GM04503 (cell line): Measurements from ENCODE around the gene DAP.

ENCODE experiments used
- DNase-seq: peaks from one replicate; pipeline ENCODE4 v3.0.0-alpha.2; 2012; ENCODE audit warnings: low read depth

Gene DAP

GRCh38 chr5:10760921-10761184, 181 bp downstream of the DAP start:
- DNase-seq: no peak

GRCh38 chr5:10760096-10760920, 726 bp downstream of the DAP start:
- DNase-seq: no peak

- no peak for DNase-seq
These were observed 1.9 kb downstream of the DAP start for GRCh38 chr5:10759111-10759510.

DNA sequence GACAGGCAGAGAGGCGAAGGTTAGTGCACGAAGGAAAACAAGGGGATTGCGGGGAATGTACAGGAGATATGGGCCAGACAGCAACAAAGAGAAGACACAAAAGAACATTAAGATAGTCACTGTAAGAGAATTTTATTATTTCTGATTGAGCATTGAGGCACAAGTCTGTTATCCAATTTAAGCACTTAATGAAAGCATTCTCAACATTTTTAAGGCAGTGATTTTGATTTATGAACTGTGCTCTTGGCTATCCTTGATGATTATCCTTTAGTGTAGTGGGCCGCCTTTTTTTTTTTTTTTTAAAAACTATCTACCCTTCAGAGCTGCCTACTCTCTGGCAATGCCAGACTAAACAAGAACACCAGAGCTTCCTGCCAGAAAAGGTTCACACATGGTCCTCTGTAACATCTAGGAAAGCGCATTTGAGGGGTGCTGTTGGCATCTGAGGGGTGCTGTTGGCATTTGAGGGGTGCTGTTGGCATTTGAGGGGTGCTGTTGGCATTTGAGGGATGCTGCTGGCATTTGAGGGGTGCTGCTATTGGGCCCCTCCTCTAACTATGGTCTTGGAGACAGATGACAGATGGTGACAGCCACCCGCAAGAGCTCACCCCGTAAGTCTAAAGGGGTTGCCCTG, 3.0 kb downstream of the DAP start:
- no peak for DNase-seq

- no peak for DNase-seq
These were observed 4.0 kb downstream of the DAP start for GRCh38 chr5:10757043-10757442.

- peak; percentile 65 for DNase-seq
These were observed 4.5 kb downstream of the DAP start for GRCh38 chr5:10756549-10756948.

GRCh38 chr5:10753178-10753577, 7.9 kb downstream of the DAP start:
- no peak for DNase-seq

DNA sequence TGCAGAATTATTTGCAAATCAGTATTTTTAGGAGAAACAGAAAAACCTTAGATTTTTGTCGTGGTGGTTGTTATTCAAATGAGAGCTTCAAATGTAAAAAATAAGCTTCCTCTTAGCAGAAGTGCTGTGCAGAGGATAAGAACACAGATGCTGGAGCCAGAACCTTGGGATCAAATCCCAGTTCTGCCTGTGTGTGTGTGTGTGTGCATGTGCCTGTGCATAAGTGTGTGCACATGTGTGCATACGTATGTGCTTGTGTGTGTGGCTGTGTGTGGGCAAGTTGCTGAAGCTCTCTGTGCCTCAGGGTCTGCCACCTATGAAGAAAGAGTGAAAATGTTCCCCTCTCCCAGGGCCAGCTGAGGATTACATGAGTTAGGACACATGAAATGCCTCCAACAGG, 8.6 kb downstream of the DAP start:
- DNase-seq: no peak

DNA sequence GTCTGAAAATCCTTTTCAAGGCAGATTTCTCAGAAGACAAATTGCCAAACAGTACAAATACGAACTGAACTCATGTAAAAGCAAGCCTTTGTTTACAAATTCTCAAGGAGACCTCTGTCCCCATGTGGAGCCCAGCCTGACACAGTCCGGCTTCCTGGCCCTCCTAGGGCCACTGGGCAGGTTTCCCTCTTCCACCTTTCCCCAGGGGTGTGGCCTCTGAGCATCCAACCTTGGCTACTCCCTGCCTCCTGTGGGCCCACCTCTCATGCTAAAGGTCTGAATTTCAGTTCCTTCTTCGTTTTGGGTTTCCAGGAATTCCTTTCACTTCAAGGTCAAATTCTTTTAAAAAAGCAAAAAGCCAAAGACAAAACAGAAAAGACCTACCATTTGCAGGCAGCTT, 10.1 kb downstream of the DAP start:
- DNase-seq: no peak

DNA sequence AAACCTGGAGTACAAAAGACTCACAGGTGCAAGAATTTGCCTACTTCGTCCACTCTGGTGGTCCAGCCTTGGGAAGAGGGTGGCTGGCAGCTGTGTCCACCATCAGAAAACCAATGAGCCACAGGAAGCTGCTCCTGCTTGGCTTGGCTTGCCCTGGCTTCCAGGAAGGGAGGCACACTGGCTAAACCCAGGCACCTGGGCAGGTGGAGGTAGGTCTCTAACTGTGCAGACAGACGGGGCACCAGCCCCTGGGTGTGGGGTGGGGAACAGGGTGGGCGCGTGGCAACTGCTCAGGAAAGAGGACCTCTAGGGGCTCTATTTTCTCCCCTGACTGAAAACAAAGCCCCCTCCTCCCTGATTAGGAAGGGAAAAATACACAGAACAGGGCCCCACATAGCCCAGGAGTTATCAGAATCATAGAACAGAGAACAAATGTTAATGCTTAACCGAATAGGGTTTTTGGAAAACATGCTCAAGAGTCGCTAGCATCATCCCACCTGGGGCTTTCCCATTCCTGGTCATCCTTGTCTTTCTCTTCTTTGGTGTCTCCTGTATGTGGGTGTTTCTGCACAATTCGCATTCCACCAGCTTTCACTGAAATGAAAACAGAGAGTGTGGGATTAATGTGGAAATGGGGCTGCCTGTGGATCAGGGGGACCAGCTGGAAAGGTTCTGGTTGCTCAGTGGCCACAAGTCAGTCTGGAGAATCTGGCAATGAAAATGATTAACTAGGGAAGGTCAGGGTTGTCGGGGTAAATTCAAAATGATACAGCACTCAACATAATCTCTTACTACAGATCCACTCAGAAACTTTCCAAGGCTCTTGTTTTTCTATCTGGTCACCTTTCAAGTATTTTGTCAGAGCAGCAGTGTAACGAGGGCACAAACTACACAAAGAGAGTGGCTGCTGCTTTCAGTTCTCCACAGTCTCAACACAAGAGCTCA, 13.1 kb downstream of the DAP start:
- no peak for DNase-seq

- DNase-seq: no peak
These were observed 14.3 kb downstream of the DAP start for GRCh38 chr5:10746711-10747110.

- DNase-seq: no peak
These were observed 15.9 kb downstream of the DAP start for GRCh38 chr5:10745133-10745532.

GRCh38 chr5:10744681-10745080, 16.4 kb downstream of the DAP start:
- DNase-seq: no peak

GRCh38 chr5:10743951-10744350, 17.1 kb downstream of the DAP start:
- DNase-seq: no peak

DNA sequence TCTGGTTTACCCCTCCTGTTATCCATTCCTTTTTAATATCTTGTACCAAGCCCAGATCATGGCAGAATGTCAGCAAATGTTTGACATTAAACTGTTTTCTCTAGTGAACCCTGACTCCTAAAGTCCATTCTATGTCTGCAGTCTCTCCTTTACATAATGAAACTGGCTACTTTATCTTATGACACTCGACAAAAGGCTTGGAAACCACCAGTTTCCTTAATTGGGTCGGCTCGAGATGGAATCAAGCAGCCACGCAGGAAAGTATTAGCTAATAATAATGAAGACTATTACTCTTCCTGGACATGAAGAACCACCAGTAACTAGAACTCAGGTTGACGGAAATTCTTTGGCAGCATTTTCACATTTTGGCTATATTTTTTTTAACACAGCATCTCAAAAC, 17.5 kb downstream of the DAP start:
- DNase-seq: no peak

DNA sequence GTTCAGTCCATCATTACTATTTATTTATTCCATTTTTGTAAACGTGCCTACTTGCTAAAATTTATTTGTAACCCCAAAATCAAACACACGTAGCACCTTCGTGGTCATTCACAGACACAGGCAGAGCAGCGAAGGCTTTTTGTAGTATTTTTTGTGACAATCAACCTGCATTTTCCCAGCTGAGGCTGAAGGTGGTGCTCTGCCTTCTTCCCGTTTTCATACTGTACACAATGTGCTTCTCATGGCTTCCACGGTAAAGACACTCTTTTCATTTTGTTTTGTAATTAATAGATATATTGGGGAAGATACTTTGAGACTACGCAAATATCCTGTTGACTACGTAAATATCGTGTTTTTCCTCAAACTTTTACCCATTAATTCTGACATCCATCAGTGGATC, 19.4 kb downstream of the DAP start:
- DNase-seq: no peak

GRCh38 chr5:10740384-10740783, 20.6 kb downstream of the DAP start:
- no peak for DNase-seq

- no peak for DNase-seq
These were observed 23.2 kb downstream of the DAP start for GRCh38 chr5:10737880-10738279.

GRCh38 chr5:10736808-10737207, 24.2 kb downstream of the DAP start:
- no peak for DNase-seq

GRCh38 chr5:10736354-10736753, 24.7 kb downstream of the DAP start:
- DNase-seq: no peak

- DNase-seq: no peak
These were observed 25.3 kb downstream of the DAP start for GRCh38 chr5:10735569-10736276.

DNA sequence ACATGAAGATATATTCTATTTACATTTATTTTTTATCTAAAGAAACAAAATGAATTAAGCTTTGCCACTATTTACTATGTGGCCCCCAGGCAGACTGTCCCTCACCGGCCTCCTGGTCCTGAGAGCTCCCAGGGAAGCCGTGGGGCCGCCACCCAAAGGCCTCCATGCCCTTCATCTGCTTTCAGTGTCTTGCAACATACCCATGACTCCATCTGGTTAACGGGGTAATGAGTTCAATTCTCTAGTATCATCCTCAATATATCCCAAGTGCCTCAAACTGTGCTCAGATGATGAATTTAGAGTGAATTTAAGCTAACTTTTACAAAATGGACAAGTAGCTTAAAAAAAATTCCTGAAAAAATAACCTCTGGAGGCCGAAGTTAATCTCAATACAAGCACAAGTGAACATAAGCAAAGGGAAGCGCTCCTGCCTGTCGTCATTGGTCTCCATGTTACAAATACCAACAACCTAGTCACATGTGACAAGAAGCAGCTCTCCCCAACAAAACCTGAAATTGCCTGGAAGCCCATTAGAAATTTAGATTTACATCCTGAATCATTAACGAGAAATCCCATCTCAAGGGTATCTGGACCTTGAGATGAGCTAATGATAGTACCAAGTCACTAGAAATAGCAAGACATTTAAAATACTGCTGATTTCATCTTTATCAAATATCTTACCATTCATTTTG, 26.1 kb downstream of the DAP start:
- no peak for DNase-seq
